HG03520 (cell line): ENCODE data around the gene OR2AK2.

Source experiments
- ATAC-seq: cut with Tn5 transposase; IDR thresholded peaks from one replicate; pipeline ENCODE4 v1.9.1; 2021; ENCODE audit warnings: mild to moderate bottlenecking, moderate library complexity; ENCODE audit not compliant: unreplicated experiment

Gene OR2AK2

DNA sequence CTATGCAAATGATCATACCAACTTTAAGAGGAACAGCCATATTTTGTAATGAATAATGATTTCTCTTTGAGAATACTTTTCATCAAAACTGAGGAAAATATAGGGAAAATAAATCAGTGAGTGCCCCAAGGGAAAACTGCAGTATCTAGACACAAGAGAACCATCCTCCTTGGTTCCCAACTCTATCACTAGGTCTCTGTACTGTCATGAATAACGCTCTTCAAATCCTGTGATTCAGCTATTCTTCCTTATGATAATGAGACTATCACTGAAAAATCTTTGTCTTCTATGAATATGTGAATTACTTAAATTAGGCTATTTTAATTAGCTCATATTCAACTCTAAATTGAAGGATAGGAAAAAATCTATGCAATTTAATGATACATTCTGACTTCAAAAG is 50.8 kb downstream of the OR2AK2 start:
- no peak for ATAC-seq
